ENCODE results near the gene ADGRV1.
"Not testable (repeated sequence)": the region's sequence is repeated elsewhere in the genome, so short reads cannot be mapped to it uniquely, and the experiment has no call there.

ADGRV1 gene

GRCh38 chr5:91049800-91050199, 491.2 kb downstream of the ADGRV1 start:
- DNase-seq: no peak

GRCh38 chr5:91052411-91052810, 493.8 kb downstream of the ADGRV1 start:
- not testable (repeated sequence) for DNase-seq

GRCh38 chr5:91052977-91053740, 494.6 kb downstream of the ADGRV1 start:
- no peak for DNase-seq

- DNase-seq: no peak
Measured at GRCh38 chr5:91053741-91054025, 495.1 kb downstream of the ADGRV1 start.

GRCh38 chr5:91058155-91058554, 499.6 kb downstream of the ADGRV1 start:
- no peak for DNase-seq

- no peak for DNase-seq
Measured at GRCh38 chr5:91058575-91058974, 500.0 kb downstream of the ADGRV1 start.

- DNase-seq: no peak
Measured at GRCh38 chr5:91059409-91059808, 500.8 kb downstream of the ADGRV1 start.

GRCh38 chr5:91061094-91061493, 502.5 kb downstream of the ADGRV1 start:
- DNase-seq: no peak

GRCh38 chr5:91061946-91062562, 503.5 kb downstream of the ADGRV1 start:
- no peak for DNase-seq

- not testable (repeated sequence) for DNase-seq
Measured at GRCh38 chr5:91063098-91063690, 504.6 kb downstream of the ADGRV1 start.

- no peak for DNase-seq
Measured at GRCh38 chr5:91065496-91065895, 506.9 kb downstream of the ADGRV1 start.

GRCh38 chr5:91069364-91069763, 510.8 kb downstream of the ADGRV1 start:
- DNase-seq: no peak

- DNase-seq: no peak
Measured at GRCh38 chr5:91070761-91071550, 512.4 kb downstream of the ADGRV1 start.

- no peak for DNase-seq
Measured at GRCh38 chr5:91072881-91073280, 514.3 kb downstream of the ADGRV1 start.

GRCh38 chr5:91074615-91075014, 516.0 kb downstream of the ADGRV1 start:
- DNase-seq: no peak

- DNase-seq: no peak
Measured at GRCh38 chr5:91076138-91076537, 517.5 kb downstream of the ADGRV1 start.

GRCh38 chr5:91077623-91078022, 519.0 kb downstream of the ADGRV1 start:
- no peak for DNase-seq

GRCh38 chr5:91079037-91079436, 520.4 kb downstream of the ADGRV1 start:
- DNase-seq: no peak

GRCh38 chr5:91089758-91090157, 531.2 kb downstream of the ADGRV1 start:
- no peak for DNase-seq

GRCh38 chr5:91090995-91091394, 532.4 kb downstream of the ADGRV1 start:
- no peak for DNase-seq

GRCh38 chr5:91091471-91092234, 533.1 kb downstream of the ADGRV1 start:
- DNase-seq: no peak

GRCh38 chr5:91092859-91093783, 534.5 kb downstream of the ADGRV1 start:
- DNase-seq: no peak
